DMS53 treated with DMSO at 0.1 percent for 48 hours (cell line): Measurements from ENCODE around the gene POLG2.
"Not testable (repeated sequence)": the region's sequence is repeated elsewhere in the genome, so short reads cannot be mapped to it uniquely, and the experiment has no call there.

Experiments used
- DNase-seq: peaks from one replicate; lab custom pipeline; 2025; ENCODE audit not compliant: unreplicated experiment; lab: John Stamatoyannopoulos, UW

The POLG2 gene

GRCh38 chr17:64443086-64443760 lies 53.6 kb downstream of the POLG2 start:
- DNase-seq = no peak

GRCh38 chr17:64442541-64442971 lies 54.3 kb downstream of the POLG2 start:
- DNase-seq = no peak

- no peak for DNase-seq
Observed at GRCh38 chr17:64441772-64442540, 54.9 kb downstream of the POLG2 start.

- DNase-seq = no peak
Observed at GRCh38 chr17:64439956-64440355, 56.9 kb downstream of the POLG2 start.

GRCh38 chr17:64439521-64439920 lies 57.3 kb downstream of the POLG2 start:
- DNase-seq = not testable (repeated sequence)

- no peak for DNase-seq
Observed at GRCh38 chr17:64437944-64438525, 58.8 kb downstream of the POLG2 start.

GRCh38 chr17:64431534-64431933 lies 65.3 kb downstream of the POLG2 start:
- DNase-seq = no peak

- not testable (repeated sequence) for DNase-seq
Observed at GRCh38 chr17:64430036-64430435, 66.8 kb downstream of the POLG2 start.

- no peak for DNase-seq
Observed at GRCh38 chr17:64428406-64428805, 68.4 kb downstream of the POLG2 start.
